ENCODE results near the gene CELA1. TPM values are rescaled to one million over a fixed set of nuclear protein-coding genes. Genes with fewer than 3 reads are reported as not detected.
A peak's percentile ranks its signal among the peaks of the same experiment; 100 is the strongest.
"Not testable (repeated sequence)": the region's sequence is repeated elsewhere in the genome, so short reads cannot be mapped to it uniquely, and the experiment has no call there.

CELA1 gene
- total and polyA plus RNA-seq, 4 experiments from 2014 or later, result 0.36 to 3.7 (median 1.2) TPM

- H3K4me1 Mint-ChIP-seq; H3K9me3 Mint-ChIP-seq; DNase-seq; H3K27me3 Mint-ChIP-seq; H3K27ac ChIP-seq (ENCODE audit: low read depth, low read length); H3K27me3 ChIP-seq (ENCODE audit: insufficient read depth, low read length); H3K4me1 ChIP-seq (ENCODE audit: insufficient read depth, low read length); H3K9me3 ChIP-seq (ENCODE audit: control insufficient read depth in 1 of 2, low read length in 2 of 2); H3K4me3 Mint-ChIP-seq; H3K4me3 ChIP-seq (ENCODE audit: low read length in 2 of 2); intact Hi-C loops (cut with micrococcal nuclease): not testable (repeated sequence)
- ChIA-PET POLR2A (ENCODE audit: partially characterized antibody) (interaction anchor here (1.4 to 2.0 kb wide), 4 partner anchors 14 to 73 kb away, joined by 3 to 6 read pairs (median 4); partner anchors contain the start of gene BIN2), CTCF (ENCODE audit: partially characterized antibody) (interaction anchor here (2.0 to 7.0 kb wide), 2 partner anchors 22 to 49 kb away, joined by 5 to 37 read pairs; no protein-coding TSS in a partner anchor)
- peaks cover 54% of the 10 kb centered on the region for H3K36me3 ChIP-seq (ENCODE audit: insufficient read depth, low read length)
- peak overlapping the region in 6 of 7 donors; percentile 67 to 80 (median 76) for H3K27ac Mint-ChIP-seq
- H3K36me3 Mint-ChIP-seq, result peaks cover 45 to 67% of the 10 kb centered on the region in 2 donors
Observed at GRCh38 chr12:51291603-51292513, 54.6 kb downstream of the CELA1 start.

GRCh38 chr12:51285843-51286242 is 60.6 kb downstream of the CELA1 start:
- no peak overlapping the region for H3K4me3 Mint-ChIP-seq
- H3K36me3 Mint-ChIP-seq, result peaks cover 35 to 57% of the 10 kb centered on the region in 2 donors
- H3K27ac Mint-ChIP-seq, result peak overlapping the region in 5 of 7 donors; percentile 5 to 73 (median 40)
- Histone ChIP-seq H3K4me3 (ENCODE audit: low read length in 2 of 2) (no peak overlapping the region), H3K4me1 (ENCODE audit: insufficient read depth, low read length) (no peaks in the 10 kb centered on the region), H3K9me3 (ENCODE audit: control insufficient read depth in 1 of 2, low read length in 2 of 2) (no peaks in the 10 kb centered on the region), H3K27me3 (ENCODE audit: insufficient read depth, low read length) (no peaks in the 10 kb centered on the region), H3K36me3 (ENCODE audit: insufficient read depth, low read length) (peaks cover 57% of the 10 kb centered on the region), H3K27ac (ENCODE audit: low read depth, low read length) (no peak overlapping the region)
- H3K4me1 Mint-ChIP-seq, result peaks cover 0 to 6% (median under 1%) of the 10 kb centered on the region in 4 donors
- DNase-seq, result no peak
- intact Hi-C loops (cut with micrococcal nuclease), result no loop called here
- no peaks in the 10 kb centered on the region for H3K27me3 Mint-ChIP-seq
- ChIA-PET POLR2A (ENCODE audit: partially characterized antibody) (interaction anchor here (0.7 to 2.7 kb wide), 3 partner anchors 33 to 55 kb away, joined by 3 to 8 read pairs (median 5); no protein-coding TSS in a partner anchor), CTCF (ENCODE audit: partially characterized antibody) (interaction anchor here (1.2 to 2.3 kb wide), 2 partner anchors 15 to 55 kb away, joined by 4 to 9 read pairs; no protein-coding TSS in a partner anchor)
- H3K9me3 Mint-ChIP-seq, result no peaks in the 10 kb centered on the region

GRCh38 chr12:51281202-51281924 is 65.1 kb downstream of the CELA1 start:
- DNase-seq, result no peak
- Histone ChIP-seq H3K4me3 (ENCODE audit: low read length in 2 of 2) (no peak overlapping the region), H3K9me3 (ENCODE audit: control insufficient read depth in 1 of 2, low read length in 2 of 2) (no peaks in the 10 kb centered on the region), H3K27ac (ENCODE audit: low read depth, low read length) (no peak overlapping the region), H3K36me3 (ENCODE audit: insufficient read depth, low read length) (peaks cover 32% of the 10 kb centered on the region), H3K4me1 (ENCODE audit: insufficient read depth, low read length) (no peaks in the 10 kb centered on the region), H3K27me3 (ENCODE audit: insufficient read depth, low read length) (no peaks in the 10 kb centered on the region)
- POLR2A ChIA-PET (ENCODE audit: partially characterized antibody), result interaction anchor here (1.1 to 2.9 kb wide), 3 partner anchors 11 to 37 kb away, joined by 3 to 9 read pairs (median 3); partner anchors contain the start of gene SMAGP
- no peaks in the 10 kb centered on the region for H3K27me3 Mint-ChIP-seq
- CTCF ChIA-PET (ENCODE audit: partially characterized antibody), result interaction anchor here (1.1 kb wide), 2 partner anchors 10 to 60 kb away, joined by 3 to 4 read pairs; no protein-coding TSS in a partner anchor
- H3K9me3 Mint-ChIP-seq, result no peaks in the 10 kb centered on the region
- H3K36me3 Mint-ChIP-seq, result peaks cover 21 to 38% of the 10 kb centered on the region in 2 donors
- peak overlapping the region in 5 of 7 donors; percentile 15 to 68 (median 57) for H3K27ac Mint-ChIP-seq
- H3K4me1 Mint-ChIP-seq, result peaks cover 0 to 6% (median under 1%) of the 10 kb centered on the region in 4 donors
- H3K4me3 Mint-ChIP-seq, result no peak overlapping the region
- intact Hi-C loops (cut with micrococcal nuclease), result loop anchor here (5.0 kb wide), 1 partner anchor 41 kb away; the partner anchor contains the start of gene BIN2

Other genes starting within 250 kb of the CELA1 start
- 10 to 100 TPM; 36.4 to 40.0 TPM for gene TFCP2, start 173.5 kb downstream of the CELA1 start, total RNA-seq
- gene TFCP2, start 173.5 kb downstream of the CELA1 start, polyA plus RNA-seq, result 10 to 100 TPM in 1 of 2 donors, 1 to 10 TPM in 1; 6.0 to 15.3 TPM
- gene POU6F1, start 128.6 kb downstream of the CELA1 start, total RNA-seq, result 10 to 100 TPM; 71.9 to 79.8 TPM
- 1 to 10 TPM; 1.4 to 8.5 TPM for gene POU6F1, start 128.6 kb downstream of the CELA1 start, polyA plus RNA-seq
- gene DAZAP2, start 107.9 kb downstream of the CELA1 start, total RNA-seq, result 100 to 1,000 TPM; 275 to 286 TPM
- 1,000 to 10,000 TPM; 1,322 to 2,333 TPM for gene DAZAP2, start 107.9 kb downstream of the CELA1 start, polyA plus RNA-seq
- gene SMAGP, start 76.3 kb downstream of the CELA1 start, total RNA-seq, result 1 to 10 TPM; 3.9 to 5.5 TPM
- gene SMAGP, start 76.3 kb downstream of the CELA1 start, polyA plus RNA-seq, result 10 to 100 TPM; 10.6 to 18.9 TPM
- gene BIN2, start 22.5 kb downstream of the CELA1 start, total RNA-seq, result 100 to 1,000 TPM; 215 to 221 TPM
- gene BIN2, start 22.5 kb downstream of the CELA1 start, polyA plus RNA-seq, result 100 to 1,000 TPM; 183 to 309 TPM
- gene GALNT6, start 44.7 kb upstream of the CELA1 start, total RNA-seq, result 1 to 10 TPM; 1.7 to 4.9 TPM
- 1 to 10 TPM; 2.3 to 9.2 TPM for gene GALNT6, start 44.7 kb upstream of the CELA1 start, polyA plus RNA-seq
- under 1 TPM; 0.47 to 0.69 TPM for gene SLC4A8, start 78.2 kb upstream of the CELA1 start, total RNA-seq
- gene SLC4A8, start 78.2 kb upstream of the CELA1 start, polyA plus RNA-seq, result under 1 TPM; 0.14 to 0.77 TPM
- under 1 TPM; 0.23 to 0.25 TPM for gene SCN8A, start 244.6 kb upstream of the CELA1 start, total RNA-seq
- gene SCN8A, start 244.6 kb upstream of the CELA1 start, polyA plus RNA-seq, result under 1 TPM; 0.04 to 1.00 TPM

Data from CD4-positive, alpha-beta memory T cell (primary cell).